SKM-1 (cell line): Measurements from ENCODE around the gene MX2.

Experiments used
- DNase-seq: peaks from one replicate; lab custom pipeline; 2025; ENCODE audit not compliant: unreplicated experiment; lab: John Stamatoyannopoulos, UW

MX2 gene

GRCh38 chr21:41381731-41382130 lies 19.9 kb downstream of the MX2 start:
- no peak for DNase-seq

GRCh38 chr21:41387042-41387819 lies 25.4 kb downstream of the MX2 start:
- no peak for DNase-seq

GRCh38 chr21:41387824-41388223 lies 26.0 kb downstream of the MX2 start:
- DNase-seq, result no peak

- DNase-seq, result no peak
These were observed 26.4 kb downstream of the MX2 start for GRCh38 chr21:41388259-41388658.

- no peak for DNase-seq
These were observed 28.3 kb downstream of the MX2 start for GRCh38 chr21:41390043-41390639.

- no peak for DNase-seq
These were observed 32.1 kb downstream of the MX2 start for GRCh38 chr21:41393876-41394465.

- DNase-seq, result peak; percentile 90
These were observed 34.8 kb downstream of the MX2 start for GRCh38 chr21:41396558-41397075.

GRCh38 chr21:41397471-41397891 lies 35.7 kb downstream of the MX2 start:
- no peak for DNase-seq

- no peak for DNase-seq
These were observed 36.4 kb downstream of the MX2 start for GRCh38 chr21:41398251-41398650.

- no peak for DNase-seq
These were observed 37.0 kb downstream of the MX2 start for GRCh38 chr21:41398831-41399230.

GRCh38 chr21:41399246-41399800 lies 37.5 kb downstream of the MX2 start:
- DNase-seq, result no peak

- no peak for DNase-seq
These were observed 40.4 kb downstream of the MX2 start for GRCh38 chr21:41402231-41402630.

GRCh38 chr21:41402796-41403195 lies 41.0 kb downstream of the MX2 start:
- no peak for DNase-seq

- DNase-seq, result no peak
These were observed 41.5 kb downstream of the MX2 start for GRCh38 chr21:41403331-41403730.

GRCh38 chr21:41403966-41404365 lies 42.1 kb downstream of the MX2 start:
- no peak for DNase-seq

GRCh38 chr21:41405321-41405720 lies 43.5 kb downstream of the MX2 start:
- DNase-seq, result no peak

GRCh38 chr21:41406340-41406739 lies 44.5 kb downstream of the MX2 start:
- DNase-seq, result peak; percentile 73

- DNase-seq, result no peak
These were observed 46.0 kb downstream of the MX2 start for GRCh38 chr21:41407541-41408460.

- DNase-seq, result no peak
These were observed 48.5 kb downstream of the MX2 start for GRCh38 chr21:41410361-41410760.

GRCh38 chr21:41410767-41411448 lies 49.1 kb downstream of the MX2 start:
- no peak for DNase-seq
